Measurements from ENCODE around the gene MPC1.

GRCh38 chr6:166341977-166342348 is 40.8 kb downstream of the MPC1 start:
- TF ChIP-seq POLR2A (IDR thresholded peaks at IDR 0.05) = no peak
- TF ChIP-seq CTCF (IDR thresholded peaks at IDR 0.05) = no peak

Measured in heart left ventricle (tissue), 13 donors.